Measurements from ENCODE around the gene GPRIN2. TPM values are rescaled to one million over a fixed set of nuclear protein-coding genes. Genes with fewer than 3 reads are reported as not detected.
"Not testable (repeated sequence)": the region's sequence is repeated elsewhere in the genome, so short reads cannot be mapped to it uniquely, and the experiment has no call there.

The GPRIN2 gene
- total and polyA plus RNA-seq, 7 experiments from 2014 or later: not detected

GRCh38 chr10:46591053-46591452 lies 34.6 kb upstream of the GPRIN2 start:
- H3K9me3 ChIP-seq (ENCODE audit: control insufficient read depth in 2 of 3, low read length in 3 of 3); intact Hi-C loops (cut with micrococcal nuclease); H3K27me3 ChIP-seq (ENCODE audit: control insufficient read depth in 2 of 2, insufficient read depth in 2 of 2, low read length in 2 of 2); ATAC-seq; H3K4me1 ChIP-seq (ENCODE audit: control insufficient read depth in 2 of 2, insufficient read depth in 2 of 2, low read length in 2 of 2); H3K4me3 Mint-ChIP-seq; H3K4me3 ChIP-seq (ENCODE audit: low read length); H3K4me1 Mint-ChIP-seq; H3K36me3 ChIP-seq (ENCODE audit: control insufficient read depth in 2 of 3, insufficient read depth in 3 of 3, low read length in 3 of 3); H3K36me3 Mint-ChIP-seq; H3K9me3 Mint-ChIP-seq; CTCF ChIA-PET; DNase-seq; H3K27me3 Mint-ChIP-seq; POLR2A ChIA-PET; H3K27ac ChIP-seq (ENCODE audit: low read depth, low read length); H3K27ac Mint-ChIP-seq: not testable (repeated sequence)

GRCh38 chr10:46589589-46589988 lies 33.1 kb upstream of the GPRIN2 start:
- H3K4me3 Mint-ChIP-seq; intact Hi-C loops (cut with micrococcal nuclease); H3K9me3 Mint-ChIP-seq; H3K4me1 Mint-ChIP-seq; CTCF ChIA-PET; ATAC-seq; H3K27me3 ChIP-seq (ENCODE audit: control insufficient read depth in 2 of 2, insufficient read depth in 2 of 2, low read length in 2 of 2); H3K4me3 ChIP-seq (ENCODE audit: low read length); H3K4me1 ChIP-seq (ENCODE audit: control insufficient read depth in 2 of 2, insufficient read depth in 2 of 2, low read length in 2 of 2); H3K27ac Mint-ChIP-seq; H3K27ac ChIP-seq (ENCODE audit: low read depth, low read length); H3K9me3 ChIP-seq (ENCODE audit: control insufficient read depth in 2 of 3, low read length in 3 of 3); H3K36me3 ChIP-seq (ENCODE audit: control insufficient read depth in 2 of 3, insufficient read depth in 3 of 3, low read length in 3 of 3); DNase-seq; POLR2A ChIA-PET; H3K36me3 Mint-ChIP-seq; H3K27me3 Mint-ChIP-seq: not testable (repeated sequence)

GRCh38 chr10:46588221-46588620 lies 31.8 kb upstream of the GPRIN2 start:
- CTCF ChIA-PET; H3K4me3 Mint-ChIP-seq; H3K9me3 Mint-ChIP-seq; H3K9me3 ChIP-seq (ENCODE audit: control insufficient read depth in 2 of 3, low read length in 3 of 3); H3K27ac Mint-ChIP-seq; H3K36me3 ChIP-seq (ENCODE audit: control insufficient read depth in 2 of 3, insufficient read depth in 3 of 3, low read length in 3 of 3); H3K27ac ChIP-seq (ENCODE audit: low read depth, low read length); intact Hi-C loops (cut with micrococcal nuclease); H3K27me3 ChIP-seq (ENCODE audit: control insufficient read depth in 2 of 2, insufficient read depth in 2 of 2, low read length in 2 of 2); POLR2A ChIA-PET; H3K27me3 Mint-ChIP-seq; DNase-seq; H3K4me1 Mint-ChIP-seq; H3K36me3 Mint-ChIP-seq; H3K4me1 ChIP-seq (ENCODE audit: control insufficient read depth in 2 of 2, insufficient read depth in 2 of 2, low read length in 2 of 2); H3K4me3 ChIP-seq (ENCODE audit: low read length): not testable (repeated sequence)
- peak; percentile 65 for ATAC-seq

GRCh38 chr10:46587546-46587945 lies 31.1 kb upstream of the GPRIN2 start:
- POLR2A ChIA-PET; H3K4me1 Mint-ChIP-seq; H3K9me3 Mint-ChIP-seq; H3K9me3 ChIP-seq (ENCODE audit: control insufficient read depth in 2 of 3, low read length in 3 of 3); DNase-seq; intact Hi-C loops (cut with micrococcal nuclease); H3K27ac Mint-ChIP-seq; ATAC-seq; H3K36me3 ChIP-seq (ENCODE audit: control insufficient read depth in 2 of 3, insufficient read depth in 3 of 3, low read length in 3 of 3); H3K36me3 Mint-ChIP-seq; H3K4me3 ChIP-seq (ENCODE audit: low read length); H3K27me3 Mint-ChIP-seq; H3K27ac ChIP-seq (ENCODE audit: low read depth, low read length); CTCF ChIA-PET; H3K27me3 ChIP-seq (ENCODE audit: control insufficient read depth in 2 of 2, insufficient read depth in 2 of 2, low read length in 2 of 2); H3K4me1 ChIP-seq (ENCODE audit: control insufficient read depth in 2 of 2, insufficient read depth in 2 of 2, low read length in 2 of 2); H3K4me3 Mint-ChIP-seq: not testable (repeated sequence)

GRCh38 chr10:46585246-46585645 lies 28.8 kb upstream of the GPRIN2 start:
- H3K9me3 ChIP-seq (ENCODE audit: control insufficient read depth in 2 of 3, low read length in 3 of 3); H3K9me3 Mint-ChIP-seq; CTCF ChIA-PET; POLR2A ChIA-PET; H3K36me3 ChIP-seq (ENCODE audit: control insufficient read depth in 2 of 3, insufficient read depth in 3 of 3, low read length in 3 of 3); H3K4me3 Mint-ChIP-seq; intact Hi-C loops (cut with micrococcal nuclease); H3K27me3 Mint-ChIP-seq; H3K4me1 Mint-ChIP-seq; H3K4me1 ChIP-seq (ENCODE audit: control insufficient read depth in 2 of 2, insufficient read depth in 2 of 2, low read length in 2 of 2); DNase-seq; H3K27ac ChIP-seq (ENCODE audit: low read depth, low read length); H3K27me3 ChIP-seq (ENCODE audit: control insufficient read depth in 2 of 2, insufficient read depth in 2 of 2, low read length in 2 of 2); H3K4me3 ChIP-seq (ENCODE audit: low read length); H3K27ac Mint-ChIP-seq; H3K36me3 Mint-ChIP-seq: not testable (repeated sequence)
- ATAC-seq: peak; percentile 58

GRCh38 chr10:46584196-46584595 lies 27.7 kb upstream of the GPRIN2 start:
- H3K9me3 Mint-ChIP-seq; intact Hi-C loops (cut with micrococcal nuclease); DNase-seq; H3K9me3 ChIP-seq (ENCODE audit: control insufficient read depth in 2 of 3, low read length in 3 of 3); H3K27ac ChIP-seq (ENCODE audit: low read depth, low read length); CTCF ChIA-PET; H3K4me1 Mint-ChIP-seq; H3K4me3 Mint-ChIP-seq; POLR2A ChIA-PET; H3K4me1 ChIP-seq (ENCODE audit: control insufficient read depth in 2 of 2, insufficient read depth in 2 of 2, low read length in 2 of 2); H3K27me3 ChIP-seq (ENCODE audit: control insufficient read depth in 2 of 2, insufficient read depth in 2 of 2, low read length in 2 of 2); H3K36me3 ChIP-seq (ENCODE audit: control insufficient read depth in 2 of 3, insufficient read depth in 3 of 3, low read length in 3 of 3); ATAC-seq; H3K27ac Mint-ChIP-seq; H3K27me3 Mint-ChIP-seq; H3K36me3 Mint-ChIP-seq; H3K4me3 ChIP-seq (ENCODE audit: low read length): not testable (repeated sequence)

- H3K4me1 ChIP-seq (ENCODE audit: control insufficient read depth in 2 of 2, insufficient read depth in 2 of 2, low read length in 2 of 2); H3K27ac Mint-ChIP-seq; H3K36me3 Mint-ChIP-seq; H3K27me3 Mint-ChIP-seq; H3K4me1 Mint-ChIP-seq; H3K4me3 ChIP-seq (ENCODE audit: low read length); H3K36me3 ChIP-seq (ENCODE audit: control insufficient read depth in 2 of 3, insufficient read depth in 3 of 3, low read length in 3 of 3); H3K4me3 Mint-ChIP-seq; H3K9me3 Mint-ChIP-seq; H3K9me3 ChIP-seq (ENCODE audit: control insufficient read depth in 2 of 3, low read length in 3 of 3); ATAC-seq; H3K27ac ChIP-seq (ENCODE audit: low read depth, low read length); H3K27me3 ChIP-seq (ENCODE audit: control insufficient read depth in 2 of 2, insufficient read depth in 2 of 2, low read length in 2 of 2); CTCF ChIA-PET; intact Hi-C loops (cut with micrococcal nuclease); POLR2A ChIA-PET; DNase-seq: not testable (repeated sequence)
Observed at GRCh38 chr10:46582568-46582967, 26.1 kb upstream of the GPRIN2 start.

Measured in naive thymus-derived CD4-positive, alpha-beta T cell (primary cell).